ENCODE data around the gene TRIM67. TPM values are rescaled to one million over a fixed set of nuclear protein-coding genes. Genes with fewer than 3 reads are reported as not detected.
"Not testable (repeated sequence)": the region's sequence is repeated elsewhere in the genome, so short reads cannot be mapped to it uniquely, and the experiment has no call there.

The TRIM67 gene
- total RNA-seq, 1 donor from 2014 or later = 0.22 TPM

DNA sequence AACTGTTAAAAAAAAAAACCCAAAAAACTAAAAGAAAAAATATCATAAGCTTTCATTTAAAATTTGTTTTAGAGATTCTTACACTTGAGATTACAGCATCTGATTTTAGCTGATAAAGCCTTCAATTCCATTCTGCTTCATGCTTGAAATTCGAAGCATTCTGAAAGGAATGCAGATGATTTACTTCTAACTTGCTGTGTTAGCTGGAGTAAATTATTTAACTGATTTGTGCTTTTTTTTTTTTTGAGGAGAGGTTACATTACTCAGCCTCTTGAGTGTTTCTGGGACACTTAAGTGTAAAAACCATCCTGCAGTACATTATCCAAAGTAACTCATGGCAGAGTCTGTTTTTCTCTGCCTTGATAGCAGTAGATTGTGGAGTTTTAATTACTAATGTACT, 4.5 kb upstream of the TRIM67 start:
- no peak for DNase-seq (ENCODE audit: low spot score)

DNA sequence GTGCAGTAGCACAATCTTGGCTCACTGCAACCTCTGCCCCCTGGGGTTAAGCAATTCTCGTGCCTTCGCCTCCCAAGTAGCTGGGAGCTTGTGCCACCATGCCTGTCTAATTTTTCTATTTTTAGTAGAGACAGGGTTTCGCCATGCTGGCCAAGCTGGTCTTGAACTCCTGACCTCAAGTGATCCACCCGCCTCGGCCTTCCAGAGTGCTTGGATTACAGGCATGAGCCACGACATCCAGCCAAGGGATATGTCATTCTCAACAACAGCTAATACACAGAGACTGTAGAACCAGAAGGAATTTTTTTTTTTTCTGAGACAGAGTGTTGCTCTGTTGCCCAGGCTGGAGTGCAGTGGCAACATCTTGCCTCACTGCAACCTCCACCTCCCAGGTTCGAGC, 3.7 kb upstream of the TRIM67 start:
- DNase-seq (ENCODE audit: low spot score) = not testable (repeated sequence)

DNA sequence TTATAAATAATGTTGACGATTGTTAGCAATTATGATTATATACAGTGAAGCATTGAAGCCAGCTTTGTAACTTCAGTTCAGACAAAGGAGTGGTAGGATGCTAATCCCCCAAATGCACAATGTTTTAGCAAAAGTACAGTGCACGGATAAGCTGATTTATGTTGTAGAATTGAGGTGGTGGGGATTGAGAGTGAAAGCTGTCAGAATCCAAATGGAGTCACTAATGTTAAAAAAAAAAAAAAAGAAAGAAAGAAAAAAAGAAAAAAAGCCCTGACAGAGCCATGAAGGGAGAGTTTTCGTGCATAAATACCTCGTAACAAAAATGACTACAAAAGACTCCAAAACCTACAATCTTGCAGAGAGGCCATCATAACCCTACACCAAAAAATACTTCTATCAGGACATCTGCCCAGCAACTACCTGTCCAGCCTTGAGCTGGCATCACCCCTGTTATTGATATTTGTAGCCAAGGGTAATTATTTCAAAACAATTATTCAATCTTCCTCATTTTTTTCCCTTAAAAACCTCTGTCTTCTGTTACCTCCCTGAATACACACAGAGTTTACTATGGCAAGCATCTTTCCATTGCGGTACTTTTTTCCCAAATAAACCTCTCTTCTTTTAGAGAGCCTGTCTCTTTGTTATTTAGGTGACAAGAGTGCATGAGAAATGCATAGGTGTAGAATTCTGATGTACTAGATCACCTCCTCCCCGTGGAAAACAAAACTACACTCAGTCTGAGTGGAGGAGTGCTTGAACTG, 2.5 kb upstream of the TRIM67 start:
- DNase-seq (ENCODE audit: low spot score) = no peak

DNA sequence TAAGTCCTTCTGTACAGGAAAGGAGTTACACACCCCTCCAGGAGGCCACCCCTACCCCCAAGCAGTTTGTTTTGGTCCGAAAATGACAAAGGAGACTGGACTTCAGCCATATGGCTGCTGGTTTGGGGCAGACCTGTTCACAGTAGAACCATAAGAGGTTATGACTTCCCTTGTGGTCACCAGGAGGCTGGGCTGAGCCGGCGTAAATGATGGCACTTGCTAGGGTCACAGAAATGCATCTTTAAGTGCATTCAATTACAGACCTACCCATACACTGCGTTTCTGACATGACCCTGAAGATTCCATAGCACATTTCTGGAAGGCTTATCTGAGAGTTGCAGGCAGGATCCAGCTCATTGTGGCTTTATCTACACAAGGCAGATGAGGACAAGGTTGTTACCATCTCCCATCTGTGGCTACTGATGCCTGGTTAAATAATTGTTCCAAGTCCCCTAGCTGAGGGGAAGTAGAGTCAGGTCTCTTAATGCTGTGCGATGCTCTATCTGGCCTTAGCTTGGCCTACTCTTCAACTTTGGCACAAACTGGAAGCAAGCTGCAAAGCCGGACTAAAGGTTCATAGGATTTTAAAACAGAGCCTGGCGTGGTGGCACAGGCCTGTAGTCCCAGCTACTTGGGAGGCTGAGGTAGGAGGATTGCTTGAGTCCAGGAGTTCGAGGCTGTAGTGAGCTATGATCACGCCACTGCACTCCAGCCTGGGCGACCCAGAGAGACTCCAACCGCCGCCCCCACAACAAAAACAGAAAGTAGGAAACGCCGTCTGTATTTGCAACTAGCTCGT, 1.7 kb upstream of the TRIM67 start:
- DNase-seq (ENCODE audit: low spot score) = no peak

DNA sequence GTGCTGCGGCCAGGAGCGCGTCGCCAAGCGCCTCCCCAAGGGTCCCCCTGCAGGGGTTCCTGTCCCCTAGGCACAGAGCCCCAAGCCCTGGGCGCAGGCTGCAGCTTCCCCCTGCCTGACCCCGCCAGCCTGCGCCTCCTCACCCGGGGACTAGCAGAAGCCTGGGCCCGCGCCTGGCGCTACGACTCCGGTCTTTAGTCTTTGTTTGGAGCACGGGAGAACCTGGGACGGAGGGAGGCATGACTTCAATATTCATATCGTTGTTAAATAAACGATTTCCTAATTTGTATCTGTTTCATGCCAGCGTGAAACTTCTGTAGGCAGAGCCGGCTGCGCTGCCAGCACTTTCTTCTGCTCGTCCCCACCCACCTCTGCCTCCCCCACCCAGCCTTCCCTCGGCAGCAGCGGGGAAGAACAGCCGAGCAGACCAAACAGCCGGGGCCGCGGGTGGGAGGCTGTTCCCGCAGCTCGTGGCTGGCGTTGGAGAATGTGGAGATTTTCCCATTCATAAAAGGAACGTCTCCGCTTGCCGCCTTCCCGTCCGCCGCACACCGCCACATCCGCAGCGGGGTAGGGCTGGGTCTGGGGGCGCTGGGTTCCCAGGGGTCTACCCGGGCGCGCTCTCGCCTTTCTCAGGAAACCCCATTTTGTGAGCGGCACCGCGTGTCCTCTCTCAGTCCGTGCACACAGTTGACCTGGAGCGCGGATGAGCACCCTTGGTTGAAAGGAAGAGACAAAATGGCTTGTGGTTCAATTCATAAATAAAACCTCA, 777 bp upstream of the TRIM67 start:
- DNase-seq (ENCODE audit: low spot score) = no peak

DNA sequence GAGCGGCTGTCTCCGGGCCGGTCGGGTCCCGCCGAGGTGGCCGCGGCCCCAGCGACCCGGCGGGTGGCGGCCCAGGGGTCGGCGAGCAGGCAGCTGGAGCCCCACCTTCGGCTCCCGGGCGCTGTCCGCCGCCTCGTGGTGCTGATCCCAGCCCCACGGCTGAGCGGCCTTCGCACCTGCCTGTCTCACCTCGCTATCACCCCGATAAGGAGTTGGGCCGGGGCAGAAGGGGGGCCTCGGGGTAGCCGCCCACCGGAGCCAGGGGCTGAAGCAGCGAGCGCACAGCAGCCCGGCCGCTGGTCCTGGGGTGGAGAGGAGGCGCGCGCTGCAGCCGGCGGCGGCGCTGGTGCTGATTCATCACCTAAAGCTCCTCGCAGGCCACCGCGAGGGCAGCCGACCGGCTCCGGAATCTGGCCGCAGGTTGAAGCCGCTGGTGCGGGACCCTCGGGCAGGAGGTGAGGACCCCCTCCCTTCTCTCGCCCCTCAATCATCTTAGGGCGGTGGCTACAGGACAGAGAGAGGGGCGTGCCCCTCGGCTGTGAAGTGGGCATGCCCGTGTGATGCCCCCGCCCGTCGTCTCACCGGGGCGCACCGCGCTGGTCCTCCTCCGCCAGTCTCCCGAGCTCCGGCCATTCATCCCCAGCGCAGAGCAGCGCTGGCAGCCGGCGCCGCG, 575 bp downstream of the TRIM67 start:
- DNase-seq (ENCODE audit: low spot score) = no peak

DNA sequence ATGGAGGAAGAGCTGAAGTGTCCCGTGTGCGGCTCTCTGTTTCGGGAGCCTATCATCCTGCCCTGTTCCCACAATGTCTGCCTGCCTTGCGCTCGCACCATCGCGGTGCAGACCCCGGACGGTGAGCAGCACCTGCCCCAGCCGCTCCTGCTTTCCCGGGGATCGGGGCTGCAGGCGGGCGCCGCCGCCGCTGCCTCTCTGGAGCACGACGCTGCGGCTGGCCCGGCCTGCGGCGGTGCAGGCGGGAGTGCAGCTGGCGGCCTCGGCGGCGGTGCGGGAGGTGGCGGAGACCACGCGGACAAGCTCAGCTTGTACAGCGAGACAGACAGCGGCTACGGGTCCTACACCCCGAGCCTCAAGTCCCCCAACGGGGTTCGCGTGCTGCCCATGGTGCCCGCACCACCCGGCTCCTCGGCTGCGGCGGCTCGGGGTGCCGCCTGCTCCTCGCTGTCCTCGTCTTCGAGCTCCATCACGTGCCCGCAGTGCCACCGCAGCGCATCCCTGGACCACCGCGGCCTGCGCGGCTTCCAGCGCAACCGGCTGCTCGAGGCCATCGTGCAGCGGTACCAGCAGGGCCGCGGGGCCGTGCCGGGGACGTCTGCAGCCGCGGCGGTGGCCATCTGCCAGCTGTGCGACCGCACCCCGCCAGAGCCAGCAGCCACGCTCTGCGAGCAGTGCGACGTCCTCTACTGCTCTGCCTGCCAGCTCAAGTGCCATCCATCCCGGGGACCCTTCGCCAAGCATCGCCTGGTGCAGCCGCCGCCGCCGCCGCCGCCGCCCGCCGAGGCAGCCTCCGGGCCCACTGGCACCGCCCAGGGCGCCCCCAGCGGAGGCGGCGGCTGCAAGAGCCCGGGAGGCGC, 1.3 kb downstream of the TRIM67 start:
- no peak for DNase-seq (ENCODE audit: low spot score)

DNA sequence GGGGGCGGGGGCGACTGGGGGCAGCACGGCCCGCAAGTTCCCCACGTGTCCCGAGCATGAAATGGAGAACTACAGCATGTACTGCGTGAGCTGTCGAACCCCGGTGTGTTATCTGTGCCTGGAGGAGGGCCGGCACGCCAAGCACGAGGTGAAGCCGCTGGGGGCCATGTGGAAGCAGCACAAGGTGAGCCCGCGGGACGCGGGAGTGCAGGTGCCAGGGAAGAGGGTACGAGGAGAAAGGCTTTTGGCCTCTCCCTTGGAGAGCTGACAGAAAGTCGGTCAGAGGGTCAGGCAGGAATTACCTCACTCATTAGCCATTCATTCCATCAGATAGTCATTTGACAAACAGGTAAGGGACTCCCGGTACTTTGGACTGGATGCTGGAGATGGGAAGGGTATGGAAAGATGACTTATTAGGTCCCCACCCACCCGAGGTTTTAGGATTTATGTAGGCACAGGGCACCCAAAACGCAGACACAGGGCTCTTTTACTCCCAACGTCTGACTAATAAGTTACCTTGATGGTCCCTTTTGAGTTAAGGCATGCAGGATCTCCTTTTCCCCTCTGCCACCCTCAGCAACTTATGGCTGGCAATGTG, 2.1 kb downstream of the TRIM67 start:
- no peak for DNase-seq (ENCODE audit: low spot score)

DNA sequence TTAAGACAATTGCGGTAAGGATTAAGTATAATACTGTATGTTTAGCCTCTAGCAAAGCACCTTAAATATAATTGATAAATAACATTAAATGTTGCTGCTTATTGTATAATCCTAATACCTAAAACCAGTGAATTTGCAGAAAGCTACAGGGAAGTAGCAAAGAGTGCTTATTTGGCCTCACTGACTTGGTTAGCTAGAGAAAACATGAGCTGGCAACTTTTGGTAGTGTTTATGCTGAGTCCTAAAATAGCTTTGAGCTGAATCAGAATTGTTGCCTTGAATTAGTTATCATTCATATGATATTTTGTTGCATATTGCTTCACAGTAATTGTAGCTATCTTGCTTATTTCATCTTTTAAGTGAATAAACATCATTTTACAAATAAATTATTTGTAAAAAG, 3.5 kb downstream of the TRIM67 start:
- no peak for DNase-seq (ENCODE audit: low spot score)

DNA sequence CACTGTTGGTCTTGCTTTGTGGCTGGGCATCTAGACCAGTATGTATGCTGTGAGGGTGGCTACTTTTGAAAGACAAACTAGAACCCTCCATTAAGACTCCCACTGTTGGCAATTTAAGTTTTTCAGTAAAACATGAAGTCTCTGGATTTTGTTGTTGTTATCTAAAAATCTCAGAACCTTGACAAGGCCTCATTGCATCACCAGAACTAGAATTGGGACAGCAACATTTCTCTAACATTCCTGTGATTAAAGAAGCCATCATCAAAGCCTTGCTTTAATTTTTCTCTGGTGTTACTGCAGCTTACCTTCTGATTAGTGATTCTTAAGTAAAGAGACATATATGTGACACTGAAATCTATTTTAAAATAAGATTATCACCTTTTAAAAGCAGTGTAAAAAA, 4.5 kb downstream of the TRIM67 start:
- DNase-seq (ENCODE audit: low spot score) = no peak

DNA sequence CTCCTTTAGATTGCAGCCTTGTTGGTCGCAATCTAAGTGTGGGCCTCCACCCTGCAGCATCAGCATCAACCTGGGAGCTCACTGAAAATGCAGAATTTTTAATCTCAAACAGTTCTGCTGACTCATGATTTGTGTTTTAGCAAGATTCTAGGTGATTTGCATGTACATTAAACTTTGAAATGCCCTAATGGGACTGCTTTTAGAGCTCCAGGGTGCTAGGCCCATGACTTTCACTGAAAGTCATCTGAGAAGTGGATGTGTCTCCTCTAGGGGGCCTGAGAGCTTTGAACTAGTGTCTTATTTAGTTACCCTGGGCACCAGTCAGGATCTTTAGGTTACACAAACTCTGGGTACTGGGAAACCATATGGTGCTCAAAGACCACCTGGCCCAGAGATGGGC, 9.0 kb downstream of the TRIM67 start:
- DNase-seq (ENCODE audit: low spot score) = no peak

DNA sequence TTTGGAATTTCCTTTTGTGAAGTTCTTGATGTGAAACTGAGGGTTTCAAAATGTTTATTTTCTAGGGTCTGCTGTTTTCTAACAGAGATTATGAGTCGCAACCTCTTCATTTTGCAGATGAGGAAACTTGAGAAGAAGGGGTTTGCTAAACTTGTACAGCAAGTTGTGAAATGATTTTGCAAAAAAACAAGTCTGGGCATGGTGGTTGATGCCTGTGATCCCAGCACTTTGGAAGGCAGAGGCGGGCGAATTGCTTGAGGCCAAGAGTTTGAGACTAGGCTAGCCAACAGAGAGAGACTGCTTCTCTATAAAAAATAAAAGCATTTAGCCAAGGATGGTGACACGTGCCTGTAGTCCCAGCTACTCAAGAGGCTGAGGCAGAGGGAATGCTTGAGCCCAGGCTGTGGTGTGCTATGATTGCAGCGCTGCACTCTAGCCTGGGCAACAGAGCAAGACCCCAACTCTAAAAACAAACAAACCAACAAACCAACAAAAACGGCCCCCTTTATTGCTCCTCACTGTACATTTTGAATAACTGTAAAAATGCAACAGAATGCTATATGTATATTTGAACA, 9.9 kb downstream of the TRIM67 start:
- DNase-seq (ENCODE audit: low spot score) = no peak

DNA sequence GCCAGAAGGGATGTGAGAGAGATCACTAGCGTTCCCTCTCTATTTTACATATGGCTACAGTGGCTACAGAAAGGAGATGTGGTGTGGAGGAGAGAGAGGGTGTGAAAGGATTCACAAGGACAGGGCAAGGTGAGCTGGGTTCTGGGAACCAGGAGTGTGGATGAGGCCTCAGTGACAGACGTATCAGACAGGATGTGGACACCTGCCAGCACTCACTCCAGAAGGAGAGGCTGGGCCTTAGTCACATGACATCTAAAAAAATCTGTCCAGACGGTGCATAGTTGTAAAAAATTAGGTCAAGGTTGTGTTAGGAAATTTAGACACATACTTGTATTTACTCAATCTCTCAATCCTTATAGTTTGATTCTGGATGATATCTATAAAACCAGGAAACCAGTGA, 10.6 kb downstream of the TRIM67 start:
- no peak for DNase-seq (ENCODE audit: low spot score)

DNA sequence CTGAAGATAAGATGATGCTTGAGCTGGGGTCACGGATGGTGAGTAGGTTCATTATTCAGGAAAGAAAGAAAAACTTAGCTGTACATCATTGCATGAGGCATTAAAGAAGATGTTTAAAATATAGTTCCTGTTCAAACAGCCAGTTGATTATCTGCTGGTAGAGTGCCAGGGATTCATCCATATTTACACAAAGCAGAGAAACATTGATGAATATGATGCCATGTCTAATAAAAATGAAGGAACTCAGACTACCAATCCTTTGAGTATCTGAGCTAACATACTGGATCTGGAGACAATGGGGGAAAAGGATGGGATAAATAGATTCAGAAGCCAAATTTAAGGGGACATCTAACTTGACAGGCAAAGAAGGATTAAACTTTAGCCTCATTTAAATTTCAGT, 14.6 kb downstream of the TRIM67 start:
- no peak for DNase-seq (ENCODE audit: low spot score)

DNA sequence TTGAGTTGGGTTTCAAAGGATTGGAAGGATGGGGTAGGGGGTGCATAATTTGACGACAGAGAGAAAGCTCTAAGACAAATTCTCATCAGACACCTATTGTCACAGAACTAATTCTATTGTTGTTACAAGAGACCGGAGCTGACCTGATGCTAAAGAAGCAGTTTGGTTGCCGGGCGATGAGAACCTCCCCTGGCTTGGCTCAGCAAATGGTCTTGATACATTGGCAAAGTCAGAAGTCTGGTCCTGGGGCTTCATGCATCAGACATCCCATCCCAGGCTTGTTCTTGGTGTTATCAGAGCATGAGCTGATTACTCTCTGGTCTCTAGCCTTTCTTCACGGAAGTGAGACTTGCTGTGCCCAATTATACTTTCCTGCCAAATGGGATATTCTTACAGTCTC, 15.4 kb downstream of the TRIM67 start:
- DNase-seq (ENCODE audit: low spot score) = no peak

DNA sequence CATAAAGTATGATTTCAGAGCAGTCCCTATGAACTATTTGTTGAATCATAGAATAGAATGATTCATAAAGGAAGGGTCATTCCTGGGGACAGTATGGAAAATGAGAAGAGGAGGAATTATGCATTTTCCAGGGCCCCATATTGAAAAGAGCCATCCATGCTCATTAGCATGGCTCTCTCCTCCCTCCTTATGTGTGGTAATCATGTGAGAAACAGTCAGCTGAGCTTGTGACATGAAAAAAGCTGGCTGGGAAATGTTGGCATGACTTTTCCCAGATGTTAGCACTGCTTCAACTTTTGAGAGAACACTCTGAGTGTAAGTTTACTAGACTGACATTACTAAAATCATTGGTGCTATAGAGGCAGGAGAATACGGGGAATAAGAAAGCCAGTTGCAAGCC, 16.1 kb downstream of the TRIM67 start:
- no peak for DNase-seq (ENCODE audit: low spot score)

DNA sequence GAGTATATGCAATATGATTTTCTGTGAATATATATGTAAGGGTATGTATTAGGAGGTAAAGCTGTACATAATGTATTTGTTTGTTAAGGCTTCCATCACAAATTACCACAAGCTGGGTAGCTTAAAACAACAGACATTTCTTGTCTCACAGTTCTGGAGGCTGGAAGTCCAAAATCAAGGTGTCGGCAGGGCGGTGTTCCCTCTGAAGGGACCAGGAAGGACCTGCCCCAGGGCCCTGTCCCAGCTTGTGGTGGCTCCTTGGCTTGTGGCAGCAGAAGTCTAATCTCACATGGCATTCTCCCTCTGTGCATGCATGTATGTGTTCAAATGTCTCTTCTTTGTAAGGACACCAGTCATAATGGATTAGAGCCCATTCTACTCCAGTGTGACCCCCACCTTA, 17.1 kb downstream of the TRIM67 start:
- DNase-seq (ENCODE audit: low spot score) = no peak

DNA sequence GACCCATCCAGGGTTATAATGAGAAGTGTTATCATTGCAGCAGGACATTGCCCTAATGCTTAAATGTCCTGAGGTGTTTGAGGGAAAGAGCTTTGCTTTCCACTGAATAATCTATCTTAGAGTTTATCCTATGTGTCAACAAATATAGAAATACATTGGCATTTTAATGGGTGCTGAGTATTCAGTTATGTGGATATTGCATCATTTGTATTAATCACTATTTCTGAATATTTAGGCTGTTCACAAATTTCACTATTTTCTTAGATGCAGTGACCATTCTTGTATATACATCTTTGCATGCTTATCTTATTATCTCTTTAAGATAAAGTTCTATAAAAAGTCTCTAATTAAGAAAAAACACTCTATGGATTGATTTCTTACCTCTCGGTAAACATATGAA, 18.2 kb downstream of the TRIM67 start:
- DNase-seq (ENCODE audit: low spot score) = no peak

DNA sequence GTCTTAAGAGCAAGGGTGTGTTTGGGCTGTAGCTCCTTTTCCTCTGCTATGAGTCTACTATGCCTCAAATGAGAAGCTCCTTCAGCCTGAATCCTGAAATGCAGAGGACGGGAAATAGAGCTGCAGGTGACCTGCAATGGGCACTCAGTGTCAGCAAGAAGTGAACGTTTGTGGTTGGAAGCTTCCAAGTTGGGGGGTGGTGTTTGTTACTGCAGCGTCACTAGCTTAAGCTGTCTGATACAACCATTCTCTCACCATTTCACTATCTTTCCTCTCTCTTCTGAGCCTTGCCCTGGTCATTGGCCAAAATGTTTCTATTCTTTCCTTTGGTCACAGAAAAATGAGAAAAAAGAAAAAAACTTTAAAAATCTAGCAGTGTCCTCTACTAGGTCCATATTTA, 19.4 kb downstream of the TRIM67 start:
- DNase-seq (ENCODE audit: low spot score) = no peak

DNA sequence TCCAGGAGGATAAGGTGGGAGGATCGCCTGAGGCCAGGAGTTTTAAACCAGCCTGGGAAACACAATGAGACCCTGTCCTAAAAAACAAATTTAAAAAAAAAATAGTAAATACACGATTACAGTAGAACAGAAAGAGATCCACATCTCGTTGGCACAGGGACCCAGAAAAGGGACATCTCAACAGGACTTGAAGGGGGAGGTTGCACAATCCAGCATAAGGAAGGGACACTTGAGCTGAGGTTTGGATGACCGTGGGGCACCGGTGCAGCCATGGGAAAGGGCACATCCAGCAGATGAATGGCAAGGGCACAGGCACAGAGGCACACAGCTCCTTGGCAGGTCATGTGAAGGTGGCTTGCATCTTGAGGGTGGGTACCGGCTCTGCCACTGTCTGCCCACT, 20.5 kb downstream of the TRIM67 start:
- DNase-seq (ENCODE audit: low spot score) = no peak

Measured in mesenteric fat pad (tissue), 1 donor.